Measurements from ENCODE around the gene ZNF143.
A peak's percentile ranks its signal among the peaks of the same experiment; 100 is the strongest.

GRCh38 chr11:9460322-9461062, at the start of gene ZNF143:
- no peak for TF ChIP-seq CTCF (IDR thresholded peaks at IDR 0.05; ENCODE audit: insufficient read depth, low read length)
- peak; percentile 62 for TF ChIP-seq REST (IDR thresholded peaks at IDR 0.05; ENCODE audit: insufficient replicate concordance, low read depth)
- TF ChIP-seq POLR2AphosphoS5 (IDR thresholded peaks at IDR 0.05; ENCODE audit: low read depth), result peak; percentile 91
